ENCODE results near the gene CAMK4. TPM values are rescaled to one million over a fixed set of nuclear protein-coding genes. Genes with fewer than 3 reads are reported as not detected.
"Not testable (repeated sequence)": the region's sequence is repeated elsewhere in the genome, so short reads cannot be mapped to it uniquely, and the experiment has no call there.

CAMK4 gene
- total and polyA plus RNA-seq, 9 of the 15 experiments (the other 6 are each of a cell fraction or from before 2014, with no cell fraction given) = 0.35 TPM; not detected in 8

GRCh38 chr5:111256128-111256527, 31.9 kb downstream of the CAMK4 start:
- Histone ChIP-seq H3K79me2 (ENCODE audit: control insufficient read depth, insufficient read depth, low read length) (no peaks in the 10 kb centered on the region), H3K4me1 (replicated peaks in 1 of 2; ENCODE audit: control insufficient read depth in 2 of 2, insufficient read depth in 2 of 2, low read length in 2 of 2) (no peaks in the 10 kb centered on the region), H3K9me3 (replicated peaks; ENCODE audit: control insufficient read depth, insufficient read depth, low read depth, low read length) (no peaks in the 10 kb centered on the region), H3K9me1 (ENCODE audit: control insufficient read depth, insufficient read depth, low read length) (no peaks in the 10 kb centered on the region), H2AFZ (ENCODE audit: low read depth, low read length) (no peak overlapping the region), H3K27me3 (ENCODE audit: control insufficient read depth in 2 of 2, insufficient read depth in 2 of 2, low read length in 2 of 2) (no peaks in the 10 kb centered on the region), H3K4me3 (no peak overlapping the region), H3K4me2 (ENCODE audit: insufficient read depth, low read length) (no peak overlapping the region), H3K9ac (ENCODE audit: insufficient read depth in 1 of 2, low read depth in 2 of 2, low read length in 2 of 2) (no peak overlapping the region), H3K36me3 (ENCODE audit: control insufficient read depth, insufficient read depth, low read length) (no peaks in the 10 kb centered on the region), H4K20me1 (replicated peaks; ENCODE audit: control insufficient read depth, insufficient read depth, low read length) (no peaks in the 10 kb centered on the region), H3K27ac (ENCODE audit: extremely low read depth, low read depth, low read length) (no peak overlapping the region)
- intact Hi-C loops (cut with micrococcal nuclease) (no loop called here), in situ Hi-C loops (cut with MboI) (loop anchor here (25.0 kb wide), 1 partner anchor 494 kb away; no protein-coding TSS in a partner anchor)
- TF ChIP-seq PATZ1 (CRISPR knock-in tag; IDR thresholded peaks at IDR 0.05; ENCODE audit: borderline replicate concordance) (no peak), HMG20B (CRISPR knock-in tag; IDR thresholded peaks at IDR 0.05) (no peak), BRF1 (IDR thresholded peaks at IDR 0.05; ENCODE audit: borderline replicate concordance, extremely low read depth, insufficient read length) (no peak), PHB (CRISPR knock-in tag; IDR thresholded peaks at IDR 0.05) (no peak), NONO (IDR thresholded peaks at IDR 0.05; ENCODE audit: low read depth in 2 of 2, low read length in 1 of 2) (no peak)
- WGBS (ENCODE audit: insufficient coverage, low coverage, missing lambda C conversion rate) = 0% methylated on average over 1 of the region's 1 CpG
- POLR2A ChIA-PET = no interaction called here
- FAIRE-seq = no peak
- no peak for DNase-seq (ENCODE audit: extremely low read depth in 1 of 4, low spot score in 3 of 4)
- CTCF ChIA-PET (ENCODE audit: low intra/inter-chr PET ratio) = no interaction called here
- BruUV-seq (replicated peaks) = no TSS peak
- no peak for ATAC-seq

GRCh38 chr5:111257610-111258009, 33.4 kb downstream of the CAMK4 start:
- H3K4me3 ChIP-seq; H3K9ac ChIP-seq (ENCODE audit: insufficient read depth in 1 of 2, low read depth in 2 of 2, low read length in 2 of 2); intact Hi-C loops (cut with micrococcal nuclease); H3K4me2 ChIP-seq (ENCODE audit: insufficient read depth, low read length); H3K4me1 ChIP-seq (replicated peaks in 1 of 2; ENCODE audit: control insufficient read depth in 2 of 2, insufficient read depth in 2 of 2, low read length in 2 of 2); POLR2A ChIA-PET; H3K36me3 ChIP-seq (ENCODE audit: control insufficient read depth, insufficient read depth, low read length); CTCF ChIA-PET (ENCODE audit: low intra/inter-chr PET ratio); H3K9me1 ChIP-seq (ENCODE audit: control insufficient read depth, insufficient read depth, low read length); ATAC-seq; H3K9me3 ChIP-seq (replicated peaks; ENCODE audit: control insufficient read depth, insufficient read depth, low read depth, low read length); H4K20me1 ChIP-seq (replicated peaks; ENCODE audit: control insufficient read depth, insufficient read depth, low read length); H3K27ac ChIP-seq (ENCODE audit: extremely low read depth, low read depth, low read length); DNase-seq (ENCODE audit: extremely low read depth in 1 of 4, low spot score in 3 of 4); H2AFZ ChIP-seq (ENCODE audit: low read depth, low read length); H3K79me2 ChIP-seq (ENCODE audit: control insufficient read depth, insufficient read depth, low read length); BruUV-seq (replicated peaks); FAIRE-seq; H3K27me3 ChIP-seq (ENCODE audit: control insufficient read depth in 2 of 2, insufficient read depth in 2 of 2, low read length in 2 of 2): not testable (repeated sequence)
- 0% methylated on average over 4 of the region's 4 CpGs for WGBS (ENCODE audit: insufficient coverage, low coverage, missing lambda C conversion rate)
- in situ Hi-C loops (cut with MboI) = loop anchor here (25.0 kb wide), 1 partner anchor 495 kb away; no protein-coding TSS in a partner anchor
